ENCODE measurements around the gene MEG3.
A peak's percentile ranks its signal among the peaks of the same experiment; 100 is the strongest.

MEG3 gene

DNA sequence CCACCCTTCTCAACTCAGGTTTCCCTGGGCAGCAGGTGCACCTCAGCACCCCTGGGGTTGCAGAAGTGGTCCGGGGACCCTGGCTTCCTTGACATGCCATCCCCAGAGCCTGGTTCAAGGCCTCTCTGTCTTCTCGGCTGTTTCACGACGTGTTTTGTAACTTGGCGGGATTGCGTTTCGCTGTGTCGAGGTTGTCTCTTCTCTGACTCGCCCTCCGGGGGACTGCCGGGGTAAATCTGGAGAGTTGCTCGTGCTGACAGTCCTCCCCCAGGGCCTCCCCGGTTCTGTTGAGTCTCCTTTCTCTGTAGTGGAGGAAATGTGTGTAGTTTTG, 25.6 kb downstream of the MEG3 start:
- no peak for DNase-seq

DNA sequence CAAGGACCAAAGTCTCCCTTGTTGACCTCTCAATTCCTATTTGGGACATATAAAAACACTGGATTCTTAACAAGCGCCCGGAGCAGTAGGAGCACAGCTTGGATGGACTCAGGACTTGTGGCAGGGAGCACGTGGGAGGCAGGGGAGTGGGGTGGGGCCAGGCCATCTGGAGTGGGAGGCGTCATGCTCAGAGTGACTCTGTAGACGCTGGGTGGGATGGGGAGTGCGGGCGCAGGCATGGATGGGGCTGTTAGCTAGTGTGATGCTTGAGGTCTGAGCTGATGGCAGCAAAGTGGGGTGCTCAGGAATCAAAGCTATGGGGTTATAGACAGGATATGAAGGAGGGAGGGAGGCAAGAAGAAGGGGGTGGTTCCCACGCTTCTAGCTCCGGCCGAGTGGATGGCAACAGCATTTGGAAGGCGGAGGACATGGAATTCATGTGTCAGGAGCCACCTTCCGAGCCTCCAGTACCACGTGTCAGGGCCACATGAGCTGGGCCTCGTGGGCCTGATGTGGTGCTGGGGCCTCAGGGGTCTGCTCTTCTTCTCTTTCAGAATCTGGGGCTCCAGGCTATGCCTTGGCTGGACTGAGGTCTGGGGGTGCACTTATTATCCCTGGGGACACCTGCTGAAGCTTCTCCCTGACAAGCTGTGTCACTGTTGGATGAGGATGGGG, 26.2 kb downstream of the MEG3 start:
- DNase-seq, result peak; percentile 16

DNA sequence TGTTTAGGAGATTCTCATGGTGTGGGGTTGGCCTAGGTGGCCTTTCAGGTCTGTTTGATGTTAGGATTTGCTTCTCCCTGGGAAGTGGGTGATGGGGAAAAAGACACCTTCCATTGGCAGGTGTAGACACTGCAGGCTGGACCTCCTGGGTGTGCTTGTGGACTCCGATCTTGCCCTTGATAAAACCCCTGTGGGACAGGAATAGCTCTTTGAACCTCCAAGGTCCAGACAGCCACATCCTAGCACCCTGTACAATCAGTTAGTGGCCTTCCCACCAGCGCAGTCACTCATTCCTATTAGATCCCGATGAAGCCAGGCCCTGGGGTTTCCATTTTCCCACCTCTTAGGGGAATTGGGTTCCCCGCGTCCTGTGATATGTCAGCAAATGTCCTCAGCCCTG, 28.5 kb downstream of the MEG3 start:
- DNase-seq, result no peak

DNA sequence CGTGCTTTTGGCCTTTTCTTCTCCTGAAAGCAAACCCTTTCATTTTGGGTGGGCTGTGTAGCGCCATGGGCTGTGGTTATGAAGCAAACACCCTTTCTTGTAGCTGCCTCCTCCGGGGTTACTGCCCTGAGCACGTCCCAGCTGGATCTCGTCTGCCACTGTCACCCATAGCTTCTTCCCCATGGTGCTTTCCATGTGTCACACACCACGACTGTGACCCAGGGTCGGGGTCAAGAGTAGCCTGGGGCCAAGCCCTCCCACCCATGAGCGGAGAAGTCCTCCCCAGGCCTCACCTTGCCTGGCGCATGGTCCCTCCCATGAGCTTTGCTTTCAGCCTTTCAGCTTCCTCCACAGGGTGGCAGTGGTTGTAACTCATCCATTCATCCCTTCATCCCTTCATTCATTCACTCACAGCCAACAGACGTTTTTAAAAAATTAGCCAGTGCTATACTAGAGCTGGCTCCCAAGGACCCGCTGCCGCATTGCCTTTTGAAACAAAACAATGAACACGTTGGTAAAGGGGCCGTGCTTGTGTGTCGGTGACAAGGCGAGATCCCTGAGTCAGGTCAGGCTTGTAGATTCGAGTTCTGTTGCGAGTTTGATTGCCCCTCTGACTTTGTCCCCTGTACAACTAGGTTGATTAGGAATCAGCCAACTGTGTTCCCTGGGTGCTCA, 29.5 kb downstream of the MEG3 start:
- no peak for DNase-seq

DNA sequence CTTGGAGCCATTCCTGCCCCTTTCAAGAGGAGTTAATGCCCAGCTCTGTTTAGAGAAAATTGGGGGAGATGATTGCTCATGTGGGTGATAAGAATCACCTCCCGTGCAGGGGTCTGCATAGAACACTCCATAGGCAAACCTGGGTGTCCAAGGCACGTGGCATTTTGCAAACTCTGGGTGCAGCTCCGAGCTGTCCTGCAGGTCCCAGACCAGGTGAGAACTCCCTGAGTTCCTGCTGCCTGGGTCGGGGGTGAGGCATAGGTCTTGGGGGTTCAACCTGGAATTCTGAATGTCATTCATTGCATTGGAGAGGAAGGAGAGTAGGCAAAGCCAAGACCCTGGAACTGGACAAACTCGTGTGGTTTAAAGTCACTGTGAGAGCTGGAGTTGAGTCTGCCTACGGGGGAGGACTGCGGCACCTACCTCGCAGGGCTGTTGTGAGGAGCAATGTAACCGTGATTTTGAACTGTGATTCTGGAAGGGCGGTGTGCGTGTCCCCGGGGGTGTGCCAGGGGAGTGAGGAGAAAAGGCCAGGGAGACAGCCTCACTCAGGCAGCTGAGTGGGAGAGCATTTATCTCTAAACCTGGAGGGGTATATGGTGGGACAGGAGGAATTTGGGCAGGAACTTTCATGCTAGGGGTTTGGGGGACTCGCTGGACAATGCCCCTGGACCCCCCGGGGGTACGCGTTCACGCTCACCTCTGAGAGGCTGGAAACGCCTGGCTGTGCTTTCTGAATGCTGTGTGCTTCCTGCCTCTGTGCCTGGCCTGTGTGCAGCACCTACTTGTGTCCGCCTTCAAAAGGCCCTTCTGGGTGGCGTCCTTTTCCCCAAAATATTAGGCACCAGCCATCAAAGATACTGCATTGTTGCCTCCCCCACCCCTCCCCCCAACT, 30.4 kb downstream of the MEG3 start:
- no peak for DNase-seq

DNA sequence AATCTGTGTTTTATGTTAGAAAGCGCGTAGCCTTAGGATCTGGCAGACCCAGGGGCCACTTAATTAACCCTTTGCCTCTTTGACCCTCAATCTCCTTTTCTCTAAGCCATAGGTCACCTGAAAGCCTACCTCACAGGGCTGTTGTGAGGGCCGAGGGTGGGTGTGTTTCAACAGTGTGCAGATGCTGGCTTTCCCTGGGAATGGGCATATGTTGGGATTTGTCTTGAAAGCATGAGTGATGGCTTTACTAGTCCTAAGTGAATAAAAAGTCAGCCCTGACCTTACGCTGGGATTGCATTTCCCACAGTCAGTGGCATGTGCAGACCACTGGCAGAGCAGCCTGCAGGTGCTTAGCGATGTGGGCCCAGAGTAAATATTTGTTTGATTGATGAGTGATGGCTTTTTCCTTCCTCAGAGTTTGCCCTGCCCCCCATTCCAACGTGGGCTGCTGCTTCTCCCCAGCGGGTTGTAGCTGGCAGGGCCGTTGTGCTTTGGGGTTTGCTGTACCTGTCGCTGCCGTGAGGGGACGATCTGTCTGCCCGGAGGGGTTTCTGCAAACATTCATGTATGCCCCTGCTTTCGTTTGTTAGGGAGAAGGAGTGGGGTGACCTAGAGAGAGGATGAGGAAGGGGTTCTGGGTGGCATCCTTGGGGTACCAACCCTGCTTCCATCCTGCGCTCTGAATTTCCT, 31.5 kb downstream of the MEG3 start:
- no peak for DNase-seq

DNA sequence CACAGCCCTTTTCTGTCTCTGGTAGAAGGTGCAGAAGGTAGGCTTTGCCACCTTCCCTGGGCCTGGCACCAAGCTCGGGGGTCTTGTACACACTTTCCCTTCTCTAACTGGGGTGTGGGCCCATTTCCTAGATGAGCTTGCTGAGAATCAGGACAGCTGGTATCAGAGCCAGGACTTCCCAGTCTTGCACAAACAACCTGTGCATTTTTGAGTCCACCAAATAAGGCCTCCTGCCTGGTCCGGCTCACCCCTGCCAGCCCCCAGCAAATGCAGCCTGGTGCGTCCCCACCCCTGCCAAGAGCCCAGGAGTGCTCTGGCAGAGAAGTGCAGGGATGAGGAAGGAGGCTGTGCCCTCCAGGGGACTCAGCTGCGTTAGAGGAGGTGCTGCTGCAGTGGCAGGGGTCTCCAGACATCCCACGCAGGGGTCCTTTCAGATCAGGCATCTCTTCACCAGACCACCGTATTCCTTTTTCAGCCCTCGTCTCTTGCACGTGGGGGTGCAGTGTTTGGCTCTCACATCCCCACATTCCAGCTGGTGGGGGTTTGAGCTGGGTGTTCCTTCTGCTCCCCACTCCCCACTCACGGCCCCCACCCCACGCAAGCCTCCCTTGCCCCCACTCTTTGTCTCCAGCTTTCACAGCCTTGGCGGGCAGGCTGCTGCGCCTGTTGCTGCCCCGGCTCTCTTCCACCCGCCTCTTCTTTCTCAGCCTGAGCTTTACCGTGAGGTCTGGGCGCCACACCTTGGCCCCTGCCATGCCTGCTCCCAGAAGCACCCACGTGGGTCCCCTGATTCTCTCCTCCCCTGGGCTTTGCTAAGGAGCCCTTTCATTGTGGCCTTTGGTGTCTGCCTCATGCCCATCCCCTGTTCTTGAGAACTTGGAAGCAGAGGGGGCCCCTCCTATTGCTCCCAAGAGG, 32.3 kb downstream of the MEG3 start:
- DNase-seq, result no peak

DNA sequence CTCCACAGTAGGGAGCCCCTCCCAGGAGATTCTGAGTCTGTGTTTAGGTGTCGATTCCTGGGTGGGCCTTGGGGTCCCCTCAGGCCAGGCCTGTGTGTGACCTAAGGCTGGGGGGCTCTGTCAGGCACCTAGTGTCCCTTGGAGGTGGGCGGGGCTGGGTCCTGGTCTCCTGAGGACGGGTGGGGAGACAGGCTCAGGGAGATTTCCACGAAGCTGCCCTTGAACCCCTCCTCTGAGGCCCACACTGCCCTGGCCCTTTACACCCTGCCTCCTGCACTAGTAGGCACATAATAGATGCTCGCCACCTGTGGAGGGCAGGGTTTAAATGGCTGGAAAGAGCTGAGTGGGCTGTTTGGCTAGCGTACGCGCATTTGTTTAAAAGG, 32.9 kb downstream of the MEG3 start:
- DNase-seq, result no peak

DNA sequence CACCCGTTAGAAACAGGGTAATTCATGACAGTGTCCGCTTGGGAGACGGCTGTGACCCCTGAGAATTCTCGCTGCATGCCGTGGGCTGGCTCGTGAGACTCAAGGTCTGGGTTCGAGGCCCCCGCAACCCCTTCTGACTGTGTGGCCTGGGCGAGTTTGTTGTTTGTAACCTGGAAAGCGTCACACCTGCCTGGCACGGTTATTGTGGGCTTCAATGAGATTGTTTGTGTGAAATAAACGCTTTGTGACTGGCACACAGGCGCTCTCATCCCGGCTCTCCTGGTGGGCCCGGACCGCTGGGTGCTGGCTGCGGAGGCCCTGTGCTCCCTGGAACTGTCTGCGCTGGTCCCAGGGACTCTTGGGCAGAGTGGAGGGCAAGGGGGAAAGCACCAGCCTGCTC, 33.9 kb downstream of the MEG3 start:
- no peak for DNase-seq

DNA sequence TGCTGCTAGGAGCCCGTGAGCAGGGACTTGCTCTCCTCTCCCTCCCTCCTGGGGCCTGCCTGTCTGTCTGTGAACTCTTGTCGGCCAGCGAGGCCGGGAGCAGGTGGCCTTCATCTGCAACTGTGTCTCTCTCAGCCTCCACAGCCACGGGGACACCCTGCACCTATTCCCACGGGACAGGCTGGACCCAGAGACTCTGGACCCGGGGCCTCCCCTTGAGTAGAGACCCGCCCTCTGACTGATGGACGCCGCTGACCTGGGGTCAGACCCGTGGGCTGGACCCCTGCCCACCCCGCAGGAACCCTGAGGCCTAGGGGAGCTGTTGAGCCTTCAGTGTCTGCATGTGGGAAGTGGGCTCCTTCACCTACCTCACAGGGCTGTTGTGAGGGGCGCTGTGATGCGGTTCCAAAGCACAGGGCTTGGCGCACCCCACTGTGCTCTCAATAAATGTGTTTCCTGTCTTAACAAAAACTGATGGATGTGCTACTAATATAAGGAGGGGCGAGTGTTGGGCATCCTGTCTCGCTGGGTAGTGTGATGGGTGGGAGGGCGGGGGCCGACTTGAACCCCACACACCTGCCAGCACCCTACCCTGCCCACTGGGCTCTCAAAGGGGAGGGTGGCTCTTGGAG, 34.8 kb downstream of the MEG3 start:
- no peak for DNase-seq

DNA sequence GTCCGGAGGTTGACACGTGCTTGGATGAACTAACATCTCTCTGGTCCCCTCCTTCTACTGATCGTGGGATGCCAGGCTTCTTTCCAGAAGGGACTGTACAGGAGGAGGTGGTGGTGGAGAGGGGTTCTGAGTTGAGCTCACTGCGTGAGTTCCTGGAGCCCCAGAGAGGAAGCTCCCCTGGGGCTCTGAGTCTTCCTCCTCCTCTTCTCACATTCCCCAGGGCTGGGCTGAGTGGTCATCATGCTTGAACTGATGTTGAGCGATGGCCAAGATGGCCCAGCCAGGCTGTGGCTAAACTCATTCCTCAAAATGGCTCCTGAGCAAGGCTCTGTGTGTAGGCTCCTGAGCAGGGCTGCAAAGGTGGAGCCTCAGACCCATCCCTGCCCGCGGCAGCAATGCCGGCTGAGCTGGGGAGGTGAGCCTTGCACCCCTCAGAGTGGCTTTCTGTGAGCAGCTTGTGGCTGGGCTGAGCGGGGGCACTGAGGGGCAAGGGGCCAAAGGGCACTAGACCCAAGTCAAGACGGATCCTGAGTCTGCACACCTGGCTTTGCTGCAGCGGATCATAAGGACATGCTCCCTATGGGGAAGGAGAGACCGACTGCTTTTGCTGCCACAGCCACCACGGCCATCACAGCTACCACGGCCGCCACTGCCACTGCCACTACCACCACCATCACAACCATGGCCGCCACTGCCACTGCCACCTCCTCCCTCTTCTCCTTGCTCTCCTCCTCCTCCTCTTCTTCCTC, 35.4 kb downstream of the MEG3 start:
- DNase-seq, result no peak

DNA sequence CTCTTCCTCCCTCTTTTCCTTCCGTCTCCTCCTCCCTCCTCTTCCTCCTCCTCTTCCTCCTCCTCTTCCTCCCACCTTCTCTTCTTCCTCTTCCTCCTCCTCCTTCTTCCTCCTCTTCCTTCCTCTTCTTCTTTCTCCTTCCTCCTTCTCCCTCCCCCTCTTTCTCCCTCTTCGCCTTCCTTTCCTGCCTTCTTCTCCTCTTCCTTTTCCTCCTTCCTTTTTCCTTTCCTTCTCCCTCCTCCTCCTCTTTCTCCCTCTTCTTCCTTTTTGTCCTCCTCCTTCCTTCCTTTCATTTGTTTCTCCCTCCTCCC, 36.0 kb downstream of the MEG3 start:
- DNase-seq, result no peak

DNA sequence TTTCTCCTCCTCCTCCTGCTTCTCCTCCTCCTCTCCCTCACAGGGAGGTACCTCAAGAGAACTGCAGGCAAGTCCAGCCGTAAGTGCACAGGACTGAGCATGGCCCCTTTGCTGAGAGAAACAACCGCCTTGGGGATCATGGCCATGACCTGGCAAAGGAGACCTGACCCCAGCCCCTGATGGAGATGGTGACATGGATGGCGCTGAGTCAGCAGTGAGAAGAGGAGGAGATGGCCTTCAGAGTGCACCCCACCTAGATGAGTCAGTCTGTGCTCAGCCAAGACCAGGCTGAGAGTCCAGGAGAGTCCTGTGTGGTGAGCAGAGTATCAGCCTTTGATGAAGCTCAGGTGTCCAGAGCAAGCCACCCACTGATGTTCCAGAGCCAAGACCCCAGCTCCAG, 36.4 kb downstream of the MEG3 start:
- no peak for DNase-seq

DNA sequence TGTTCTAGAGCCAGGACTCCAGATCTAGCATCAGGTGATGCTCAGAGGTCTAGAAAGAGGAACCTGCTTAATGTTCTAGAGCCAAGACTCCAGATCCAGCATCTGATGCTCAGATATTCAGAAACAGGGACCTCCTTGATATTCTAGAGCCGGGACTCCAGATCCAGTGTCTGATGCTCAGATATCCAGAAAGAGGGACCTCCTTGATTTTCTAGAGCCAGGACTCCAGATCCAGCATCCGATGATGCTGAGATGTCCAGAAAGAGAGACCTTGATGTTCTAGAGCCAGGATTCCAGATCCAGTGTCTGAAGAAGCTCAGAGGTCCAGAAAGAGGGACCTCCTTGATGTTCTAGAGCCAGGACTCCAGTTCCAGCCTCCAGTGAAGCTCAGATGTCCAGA, 36.9 kb downstream of the MEG3 start:
- DNase-seq, result no peak

DNA sequence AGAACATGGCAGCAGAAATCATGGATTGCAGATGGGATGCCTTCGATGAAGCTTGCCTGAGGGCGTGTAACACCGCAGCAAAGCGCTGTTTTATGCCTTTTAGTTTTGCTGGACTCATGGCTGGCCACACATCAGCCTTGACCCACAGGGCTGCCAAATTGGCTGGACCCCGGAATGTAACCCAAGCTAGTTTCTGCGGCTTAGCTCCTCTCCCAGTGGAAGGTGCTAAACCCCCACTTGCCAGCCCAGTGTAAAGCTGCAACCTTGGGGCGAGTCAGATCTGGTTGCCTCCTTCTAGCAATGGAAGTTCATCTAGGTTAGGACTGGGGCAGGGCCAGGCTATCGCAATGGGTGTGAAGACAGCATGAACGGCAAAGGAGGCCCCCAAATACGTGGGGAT, 38.3 kb downstream of the MEG3 start:
- DNase-seq, result no peak

DNA sequence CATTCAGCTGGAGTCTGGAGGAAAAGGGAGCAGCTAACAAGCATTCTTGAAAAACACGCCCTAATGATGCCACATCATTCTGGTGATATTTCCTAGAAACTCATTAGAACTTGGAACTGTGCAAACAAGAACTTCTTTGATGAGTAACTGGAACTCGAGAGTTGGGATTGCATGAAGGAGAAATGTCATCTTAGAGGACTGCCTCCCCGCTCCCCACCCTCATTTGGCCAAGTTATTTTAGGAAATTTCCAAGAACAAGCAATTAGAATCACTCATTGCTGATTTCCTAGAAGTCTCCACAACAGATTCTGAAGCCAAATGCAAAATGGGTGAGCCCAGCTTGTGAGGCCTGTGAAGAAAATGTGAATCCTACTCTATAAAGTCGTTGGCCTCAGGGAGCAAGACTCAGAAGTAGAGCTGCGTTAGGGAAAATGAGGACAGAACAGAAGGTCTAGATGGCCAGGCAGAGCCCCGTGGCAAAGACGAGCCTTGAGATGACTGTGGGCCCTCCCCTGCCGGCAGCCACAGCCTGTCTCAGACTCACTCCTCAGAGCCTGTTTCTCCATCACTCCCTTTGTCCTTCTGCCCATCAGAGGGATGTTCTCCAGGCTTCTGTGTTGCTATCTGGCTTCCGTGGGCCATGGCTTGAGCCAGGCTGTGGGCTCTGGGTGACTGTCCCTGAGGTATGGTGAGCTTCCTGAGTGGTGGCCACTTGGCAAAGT, 39.2 kb downstream of the MEG3 start:
- DNase-seq, result no peak

DNA sequence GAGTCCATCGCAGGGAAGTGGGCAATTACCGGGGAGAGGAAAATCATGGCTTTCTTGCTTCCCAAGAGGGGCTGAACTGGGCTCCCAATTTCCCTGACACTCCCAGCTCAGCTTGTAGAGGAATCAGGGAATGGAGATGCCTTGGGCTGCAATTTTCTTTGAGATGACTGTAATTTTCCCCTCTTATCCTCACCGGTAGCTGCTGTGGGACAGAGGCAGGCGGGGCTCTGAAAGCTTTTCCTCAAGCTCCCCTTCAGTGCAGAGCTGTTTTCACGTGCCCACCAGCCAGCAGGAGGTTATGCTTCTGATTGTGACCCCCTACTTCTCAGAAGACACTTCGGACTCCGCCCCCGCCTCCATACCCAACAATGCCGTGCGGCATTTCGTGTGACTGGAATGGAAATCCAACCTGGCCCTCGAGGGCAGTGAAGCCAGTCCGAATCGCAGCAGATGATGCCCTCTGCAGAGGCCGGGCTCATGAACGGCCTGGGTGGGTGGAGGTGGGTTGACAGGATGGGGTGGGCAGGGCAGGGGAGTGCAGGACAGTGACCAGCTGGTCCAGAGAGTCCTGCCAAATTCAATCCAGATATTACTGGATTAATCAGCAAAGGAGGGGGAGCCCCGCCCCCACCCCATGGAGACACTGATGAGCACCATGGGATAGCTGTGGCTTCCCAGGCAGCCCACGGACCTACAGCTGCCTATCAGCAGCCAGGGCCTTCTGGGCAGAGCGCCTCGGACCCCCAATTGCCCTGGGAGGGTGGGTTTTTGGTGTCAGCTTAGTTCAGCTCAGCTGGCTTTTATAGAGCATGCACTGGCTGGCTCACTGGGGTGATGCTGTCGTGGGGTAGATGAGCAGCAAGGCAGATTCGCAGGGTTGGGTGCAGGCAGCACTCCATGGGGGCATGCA, 40.0 kb downstream of the MEG3 start:
- no peak for DNase-seq

DNA sequence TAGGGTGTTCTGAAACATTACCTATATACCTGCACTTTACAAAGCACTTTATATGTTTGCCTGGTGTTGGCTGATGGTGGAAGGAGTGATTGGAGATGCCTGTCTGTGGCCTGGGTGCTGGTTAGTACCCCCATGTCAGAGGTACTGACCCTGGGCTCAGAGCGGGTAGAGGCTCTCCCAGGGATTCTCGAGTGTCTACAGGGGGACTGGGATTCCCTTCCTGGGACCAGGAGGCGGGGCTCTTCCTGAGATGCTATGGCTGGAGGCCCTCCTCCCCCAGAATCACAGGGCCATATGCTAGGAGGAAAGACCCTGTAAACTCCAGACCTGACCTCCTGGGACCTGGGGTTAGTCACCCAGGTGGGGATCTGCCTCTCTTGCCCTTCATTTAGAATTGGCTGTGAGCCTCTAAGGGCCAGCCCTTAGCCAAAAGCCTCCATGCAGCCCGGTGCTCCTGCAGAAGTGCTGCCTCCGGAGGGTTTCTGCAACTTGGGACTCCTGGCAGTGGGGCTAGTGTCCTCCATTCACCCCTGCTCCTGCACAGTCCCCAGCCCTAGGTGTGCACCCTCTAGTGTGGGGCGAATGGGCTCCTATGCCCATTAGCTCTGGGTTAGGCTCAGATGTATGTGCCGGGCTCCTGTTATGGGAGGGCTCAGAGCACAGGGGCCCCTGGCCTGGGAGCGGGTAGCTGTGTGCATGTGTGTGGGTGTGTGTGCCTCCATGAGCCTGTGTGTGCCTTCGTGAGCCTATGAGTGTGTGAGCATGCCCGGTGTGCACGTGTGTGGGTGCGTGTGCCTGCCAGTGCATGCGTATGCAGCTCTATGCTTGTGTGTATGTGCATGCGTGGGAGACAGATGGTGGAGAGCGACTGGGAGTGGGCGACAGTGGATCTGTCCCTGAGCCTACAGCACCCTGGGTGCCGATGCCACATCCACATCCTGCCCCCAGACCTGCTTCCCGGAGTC, 41.0 kb downstream of the MEG3 start:
- no peak for DNase-seq

Data from NCI-H2171 treated with DMSO at 0.1 percent for 48 hours (cell line).